ENCODE measurements around the gene IRX5. TPM values are rescaled to one million over a fixed set of nuclear protein-coding genes. Genes with fewer than 3 reads are reported as not detected.
A peak's percentile ranks its signal among the peaks of the same experiment; 100 is the strongest.

IRX5 gene
- total and polyA plus RNA-seq, 2 experiments from 2014 or later: 22.0 to 69.1 TPM

GRCh38 chr16:54934481-54935265 lies 4.0 kb downstream of the IRX5 start:
- no peak for TF ChIP-seq CTCF (IDR thresholded peaks at IDR 0.05; ENCODE audit: low read depth, low read length)
- DNase-seq (ENCODE audit: low read depth in 1 of 2, low spot score in 1 of 2): peak in 1 of 2 donors; percentile 90
- H3K9me3 ChIP-seq (ENCODE audit: low read depth): no peaks in the 10 kb centered on the region
- peaks cover 7% of the 10 kb centered on the region for H3K4me1 ChIP-seq (ENCODE audit: low read depth)
- peak overlapping the region; percentile 58 for H3K27ac ChIP-seq
- peaks cover 27% of the 10 kb centered on the region for H3K27me3 ChIP-seq
- peaks cover 6% of the 10 kb centered on the region for H3K36me3 ChIP-seq
- peak overlapping the region; percentile 96 for H3K4me3 ChIP-seq

GRCh38 chr16:54935266-54935968 lies 4.8 kb downstream of the IRX5 start:
- peaks cover 7% of the 10 kb centered on the region for H3K4me1 ChIP-seq (ENCODE audit: low read depth)

GRCh38 chr16:54936201-54936978 lies 5.7 kb downstream of the IRX5 start:
- H3K4me1 ChIP-seq (ENCODE audit: low read depth): peaks cover 12% of the 10 kb centered on the region
- no peaks in the 10 kb centered on the region for H3K9me3 ChIP-seq (ENCODE audit: low read depth)
- peak; percentile 22 to 83 for DNase-seq (ENCODE audit: low read depth in 1 of 2, low spot score in 1 of 2)
- no peak for TF ChIP-seq CTCF (IDR thresholded peaks at IDR 0.05; ENCODE audit: low read depth, low read length)
- peak overlapping the region; percentile 96 for H3K4me3 ChIP-seq
- peaks cover 36% of the 10 kb centered on the region for H3K27me3 ChIP-seq
- peak overlapping the region; percentile 16 for H3K27ac ChIP-seq
- H3K36me3 ChIP-seq: peaks cover 6% of the 10 kb centered on the region

More at GRCh38 chr16:54935266-54935968, 4.8 kb downstream of the IRX5 start:
- peak in 1 of 2 donors; percentile 8 for DNase-seq (ENCODE audit: low read depth in 1 of 2, low spot score in 1 of 2)
- H3K4me3 ChIP-seq: peak overlapping the region; percentile 96
- peaks cover 6% of the 10 kb centered on the region for H3K36me3 ChIP-seq
- peaks cover 34% of the 10 kb centered on the region for H3K27me3 ChIP-seq
- H3K27ac ChIP-seq: peak overlapping the region; percentile 58
- no peaks in the 10 kb centered on the region for H3K9me3 ChIP-seq (ENCODE audit: low read depth)
- no peak for TF ChIP-seq CTCF (IDR thresholded peaks at IDR 0.05; ENCODE audit: low read depth, low read length)

GRCh38 chr16:54936979-54937670 lies 6.5 kb downstream of the IRX5 start:
- H3K27ac ChIP-seq: no peak overlapping the region
- peaks cover 36% of the 10 kb centered on the region for H3K27me3 ChIP-seq
- TF ChIP-seq CTCF (IDR thresholded peaks at IDR 0.05; ENCODE audit: low read depth, low read length): peak; percentile 76
- DNase-seq (ENCODE audit: low read depth in 1 of 2, low spot score in 1 of 2): peak; percentile 48 to 84
- peak overlapping the region; percentile 96 for H3K4me3 ChIP-seq
- peaks cover 12% of the 10 kb centered on the region for H3K4me1 ChIP-seq (ENCODE audit: low read depth)
- peaks cover 6% of the 10 kb centered on the region for H3K36me3 ChIP-seq
- no peaks in the 10 kb centered on the region for H3K9me3 ChIP-seq (ENCODE audit: low read depth)

Measured in cardiac muscle cell (in vitro differentiated cells and primary cell).